Measurements from ENCODE around the gene ZDHHC9.
A peak's percentile ranks its signal among the peaks of the same experiment; 100 is the strongest.

ZDHHC9 gene

GRCh38 chrX:129823115-129823514 is 20.6 kb downstream of the ZDHHC9 start:
- DNase-seq (ENCODE audit: low read depth in 2 of 2), result peak in 1 of 2 donors; percentile 41

GRCh38 chrX:129818123-129818522 is 25.6 kb downstream of the ZDHHC9 start:
- DNase-seq (ENCODE audit: low read depth in 2 of 2), result no peak

- no peak for DNase-seq (ENCODE audit: low read depth in 2 of 2)
Measured at GRCh38 chrX:129813662-129814368, 29.9 kb downstream of the ZDHHC9 start.

GRCh38 chrX:129808829-129809796 is 34.6 kb downstream of the ZDHHC9 start:
- DNase-seq (ENCODE audit: low read depth in 2 of 2), result no peak

GRCh38 chrX:129808158-129808828 is 35.4 kb downstream of the ZDHHC9 start:
- DNase-seq (ENCODE audit: low read depth in 2 of 2), result no peak

- no peak for DNase-seq (ENCODE audit: low read depth in 2 of 2)
Measured at GRCh38 chrX:129804806-129805205, 38.9 kb downstream of the ZDHHC9 start.

GRCh38 chrX:129802863-129803262 is 40.8 kb downstream of the ZDHHC9 start:
- DNase-seq (ENCODE audit: low read depth in 2 of 2), result no peak

- DNase-seq (ENCODE audit: low read depth in 2 of 2), result no peak
Measured at GRCh38 chrX:129800186-129800585, 43.5 kb downstream of the ZDHHC9 start.

- no peak for DNase-seq (ENCODE audit: low read depth in 2 of 2)
Measured at GRCh38 chrX:129798888-129799287, 44.8 kb downstream of the ZDHHC9 start.

GRCh38 chrX:129798456-129798855 is 45.2 kb downstream of the ZDHHC9 start:
- no peak for DNase-seq (ENCODE audit: low read depth in 2 of 2)

GRCh38 chrX:129797251-129797906 is 46.3 kb downstream of the ZDHHC9 start:
- no peak for DNase-seq (ENCODE audit: low read depth in 2 of 2)

- no peak for DNase-seq (ENCODE audit: low read depth in 2 of 2)
Measured at GRCh38 chrX:129795584-129795983, 48.1 kb downstream of the ZDHHC9 start.

GRCh38 chrX:129793604-129794191 is 50.0 kb downstream of the ZDHHC9 start:
- DNase-seq (ENCODE audit: low read depth in 2 of 2), result no peak

- no peak for DNase-seq (ENCODE audit: low read depth in 2 of 2)
Measured at GRCh38 chrX:129792586-129793291, 50.9 kb downstream of the ZDHHC9 start.

GRCh38 chrX:129791961-129792570 is 51.6 kb downstream of the ZDHHC9 start:
- no peak for DNase-seq (ENCODE audit: low read depth in 2 of 2)

GRCh38 chrX:129791336-129791735 is 52.4 kb downstream of the ZDHHC9 start:
- no peak for DNase-seq (ENCODE audit: low read depth in 2 of 2)

GRCh38 chrX:129790808-129791207 is 52.9 kb downstream of the ZDHHC9 start:
- DNase-seq (ENCODE audit: low read depth in 2 of 2), result no peak

GRCh38 chrX:129790146-129790545 is 53.5 kb downstream of the ZDHHC9 start:
- DNase-seq (ENCODE audit: low read depth in 2 of 2), result no peak

GRCh38 chrX:129788527-129788926 is 55.2 kb downstream of the ZDHHC9 start:
- DNase-seq (ENCODE audit: low read depth in 2 of 2), result no peak

GRCh38 chrX:129787336-129788055 is 56.2 kb downstream of the ZDHHC9 start:
- no peak for DNase-seq (ENCODE audit: low read depth in 2 of 2)
